NCI-H1417 treated with DMSO at 0.1 percent for 48 hours (cell line): ENCODE measurements around the gene TGM3.

Source experiments
- DNase-seq: peaks from one replicate; lab custom pipeline; 2025; lab: John Stamatoyannopoulos, UW

The TGM3 gene

GRCh38 chr20:2379511-2380229 lies 83.9 kb downstream of the TGM3 start:
- no peak for DNase-seq

GRCh38 chr20:2380601-2381000 lies 84.8 kb downstream of the TGM3 start, which contains the start of gene TGM6:
Gene TGM6, plus strand, starts transcription at chr20:2380901. Its CDS starts 68 bp downstream, at chr20:2380969.
- no peak for DNase-seq

- DNase-seq: no peak
Measured at GRCh38 chr20:2381303-2381702, 85.5 kb downstream of the TGM3 start.

- no peak for DNase-seq
Measured at GRCh38 chr20:2382833-2383232, 87.0 kb downstream of the TGM3 start.

- no peak for DNase-seq
Measured at GRCh38 chr20:2385026-2385425, 89.2 kb downstream of the TGM3 start.

- no peak for DNase-seq
Measured at GRCh38 chr20:2385496-2385895, 89.7 kb downstream of the TGM3 start.

GRCh38 chr20:2386516-2387179 lies 90.8 kb downstream of the TGM3 start:
- no peak for DNase-seq

- no peak for DNase-seq
Measured at GRCh38 chr20:2387180-2387577, 91.4 kb downstream of the TGM3 start.

- no peak for DNase-seq
Measured at GRCh38 chr20:2387580-2387979, 91.8 kb downstream of the TGM3 start.
